ENCODE results near the gene KRT12.

GRCh38 chr17:40879026-40879425 is 12.0 kb upstream of the KRT12 start:
- TF ChIP-seq POLR2A (IDR thresholded peaks at IDR 0.05) (no peak), CTCF (IDR thresholded peaks at IDR 0.05) (no peak)

All from lower leg skin (tissue), 3 donors.